ENCODE results near the gene MRPL53. TPM values are rescaled to one million over a fixed set of nuclear protein-coding genes. Genes with fewer than 3 reads are reported as not detected.

The MRPL53 gene
- total and polyA plus RNA-seq, 2 of the 13 experiments (the other 11 are each of a cell fraction or from before 2014, with no cell fraction given), result 34.3 to 51.9 TPM

GRCh38 chr2:74461187-74462053, 11.1 kb downstream of the MRPL53 start (continued):
- TF ChIP-seq AKNA (CRISPR knock-in tag; IDR thresholded peaks at IDR 0.05; ENCODE audit: borderline replicate concordance) (no peak), KLF13 (CRISPR knock-in tag; IDR thresholded peaks at IDR 0.05) (no peak), ZNF691 (CRISPR knock-in tag; IDR thresholded peaks at IDR 0.05; ENCODE audit: borderline replicate concordance, low read depth) (no peak), ZBTB44 (CRISPR knock-in tag; IDR thresholded peaks at IDR 0.05) (no peak), HOXA7 (CRISPR knock-in tag; IDR thresholded peaks at IDR 0.05) (no peak), ELF4 (CRISPR knock-in tag; IDR thresholded peaks at IDR 0.05; ENCODE audit: borderline replicate concordance) (no peak), STAG1 (CRISPR knock-in tag; IDR thresholded peaks at IDR 0.05) (peak; percentile 58), STAT5B (CRISPR knock-in tag; IDR thresholded peaks at IDR 0.05) (no peak), NFIC (IDR thresholded peaks at IDR 0.05; ENCODE audit: low read length) (no peak), SRSF4 (IDR thresholded peaks at IDR 0.05; ENCODE audit: low read depth, low read length, poor library complexity, severe bottlenecking) (no peak), ZNF780A (CRISPR knock-in tag; IDR thresholded peaks at IDR 0.05) (no peak), ZNF768 (CRISPR knock-in tag; IDR thresholded peaks at IDR 0.05) (no peak), ZNF775 (CRISPR knock-in tag; IDR thresholded peaks at IDR 0.05; ENCODE audit: borderline replicate concordance) (no peak), GLI4 (CRISPR knock-in tag; IDR thresholded peaks at IDR 0.05; ENCODE audit: borderline replicate concordance) (no peak), ZNF414 (CRISPR knock-in tag; IDR thresholded peaks at IDR 0.05) (no peak), ZNF274 (CRISPR knock-in tag; IDR thresholded peaks at IDR 0.05) (0 out of 2 replicates have a peak, but pooled peaks have one; percentile 25), ZNF3 (CRISPR knock-in tag; IDR thresholded peaks at IDR 0.05) (no peak), ZNF615 (CRISPR knock-in tag; IDR thresholded peaks at IDR 0.05; ENCODE audit: borderline replicate concordance) (no peak), TEAD3 (CRISPR knock-in tag; optimal IDR thresholded peaks at IDR 0.05; ENCODE audit: borderline replicate concordance) (no peak), ZNF331 (CRISPR knock-in tag; IDR thresholded peaks at IDR 0.05) (no peak), NFE2 (CRISPR knock-in tag; IDR thresholded peaks at IDR 0.05) (no peak), SMC3 (IDR thresholded peaks at IDR 0.05; ENCODE audit: low read length) (peak; percentile 15; the same call in 1 of the 2 replicates), MED1 (CRISPR knock-in tag; IDR thresholded peaks at IDR 0.05) (0 out of 2 replicates have a peak, but pooled peaks have one; percentile 31)

Measured in HepG2 (cell line).